OCI-M2 (cell line): ENCODE data around the gene ANAPC5.
"Not testable (repeated sequence)": the region's sequence is repeated elsewhere in the genome, so short reads cannot be mapped to it uniquely, and the experiment has no call there.

Source experiments
- DNase-seq: peaks from one replicate; lab custom pipeline; 2025; ENCODE audit not compliant: unreplicated experiment; lab: John Stamatoyannopoulos, UW

Gene ANAPC5

DNA sequence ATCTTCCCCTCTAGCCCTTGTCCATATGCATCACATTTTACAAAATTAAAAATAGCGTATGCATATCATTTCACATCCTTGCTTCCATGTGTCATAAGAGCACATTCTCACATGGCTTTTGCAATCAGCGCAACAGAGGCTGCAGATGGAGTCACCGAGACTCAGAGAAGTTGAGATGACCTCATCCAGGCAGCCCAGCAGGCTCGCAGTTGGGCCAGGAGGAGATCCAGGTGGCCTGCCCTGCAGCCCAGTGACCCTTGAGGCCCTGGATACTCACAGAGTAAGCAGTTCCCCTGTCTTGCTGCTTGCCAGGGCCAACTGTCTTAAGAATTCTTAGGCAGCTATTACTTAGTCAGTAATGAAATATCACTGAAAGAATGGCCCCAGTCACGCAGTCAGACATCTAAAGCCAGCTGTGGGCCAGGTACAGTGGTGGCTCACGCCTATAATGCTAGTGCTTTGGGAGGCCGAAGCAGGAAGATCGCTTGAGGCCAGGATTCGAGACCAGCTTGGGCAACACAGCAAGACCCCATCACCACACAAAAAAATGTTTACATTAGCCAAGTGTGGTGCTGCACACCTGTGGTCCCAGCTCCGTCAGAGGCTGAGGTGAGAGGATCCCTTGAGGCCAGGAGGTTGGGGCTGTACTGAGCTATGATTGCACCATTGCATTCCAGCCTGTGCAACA lies 64.8 kb downstream of the ANAPC5 start:
- no peak for DNase-seq

DNA sequence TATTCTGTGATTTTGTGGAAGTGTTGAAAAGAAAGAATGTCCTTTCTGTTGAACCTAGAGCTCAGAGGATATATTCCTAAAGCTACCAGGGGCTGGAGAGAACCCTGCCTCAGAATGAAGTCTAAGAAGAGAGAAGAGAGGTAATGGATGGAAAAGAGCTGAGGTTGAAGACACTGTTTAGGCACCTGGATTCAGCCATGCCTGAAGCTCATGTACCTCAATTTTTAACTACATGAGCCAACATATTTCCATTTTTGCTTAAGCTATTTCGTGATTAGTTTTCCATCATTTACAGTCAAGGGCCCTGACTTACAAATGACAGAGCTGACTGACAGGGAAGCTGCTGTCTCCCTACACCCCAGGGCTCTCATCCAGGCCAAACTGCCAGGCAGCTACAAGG lies 66.4 kb downstream of the ANAPC5 start:
- DNase-seq, result no peak

DNA sequence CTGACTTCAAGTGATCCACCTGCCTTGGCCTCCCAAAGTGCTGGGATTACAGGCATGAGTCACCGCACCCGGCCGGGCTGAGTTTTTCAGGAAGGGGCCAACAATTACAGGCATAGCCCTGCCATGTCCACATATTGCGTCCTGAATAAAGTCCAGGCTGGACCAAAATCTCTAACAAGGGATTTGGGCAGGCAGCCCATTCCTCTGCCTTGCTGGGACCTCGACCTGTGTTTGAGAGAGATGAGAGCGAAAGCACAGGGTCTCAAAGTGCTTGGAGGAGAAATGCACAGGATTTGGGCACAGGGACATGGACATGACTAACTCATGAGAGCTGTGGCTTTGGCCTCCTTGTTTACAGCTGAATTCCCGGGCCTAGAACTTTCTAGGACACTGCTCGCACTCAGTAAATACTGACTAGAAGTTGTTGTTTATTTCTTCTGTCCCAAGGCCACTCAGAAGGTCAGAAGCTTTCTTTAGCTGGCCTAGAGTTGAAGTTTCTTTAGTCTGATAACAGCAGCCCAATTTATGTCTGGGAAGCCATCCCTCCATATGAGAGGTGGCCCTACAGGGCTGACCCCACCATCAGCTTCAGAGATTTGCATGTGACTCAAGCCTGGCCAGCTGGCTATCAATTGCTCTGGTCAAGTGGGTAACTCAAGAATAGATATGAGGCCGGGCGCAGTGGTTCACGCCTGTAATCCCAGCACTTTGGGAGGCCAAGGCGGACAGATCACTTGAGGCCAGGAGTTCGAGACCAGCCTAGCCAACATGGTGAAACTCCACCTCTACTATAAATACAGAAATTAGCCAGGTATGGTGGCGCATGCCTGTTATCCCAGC lies 67.4 kb downstream of the ANAPC5 start:
- no peak for DNase-seq

DNA sequence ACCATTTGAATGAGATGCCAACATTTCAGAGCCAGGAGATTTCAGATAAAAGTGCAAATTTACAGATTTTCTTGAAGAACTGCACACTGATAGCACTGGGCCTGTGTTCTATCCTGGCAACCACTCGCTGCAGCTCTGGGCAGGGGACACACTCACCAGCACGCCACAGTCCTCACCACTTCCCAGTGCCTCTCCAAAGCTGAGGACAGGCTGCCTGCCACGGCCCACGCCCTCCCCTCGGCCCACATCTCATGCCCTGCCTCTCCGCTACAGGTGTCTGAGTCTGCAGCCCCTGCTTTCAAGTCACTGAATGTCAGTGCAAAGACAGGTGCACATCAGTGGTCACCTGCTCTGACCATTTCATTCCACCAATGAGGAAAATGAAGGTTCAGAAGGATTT lies 68.4 kb downstream of the ANAPC5 start:
- DNase-seq, result no peak

DNA sequence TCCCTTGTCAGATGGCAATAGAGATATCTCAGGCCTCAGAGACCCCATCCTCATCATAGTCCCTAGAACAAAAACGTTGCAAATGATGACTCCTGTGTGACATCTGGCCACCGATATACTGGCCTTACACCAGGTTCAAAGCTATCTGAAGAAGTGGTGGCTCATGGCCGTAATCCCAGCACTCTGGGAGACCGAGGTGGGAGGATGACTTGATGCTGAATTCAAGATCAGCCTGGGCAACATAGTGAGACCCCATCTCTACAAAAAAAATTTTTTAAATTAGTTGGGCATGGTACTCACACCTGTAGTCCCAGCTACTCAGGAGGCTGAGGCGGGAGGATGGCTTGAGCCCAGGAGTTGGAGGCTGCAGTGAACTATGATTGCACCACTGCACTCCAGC lies 68.8 kb downstream of the ANAPC5 start:
- no peak for DNase-seq

DNA sequence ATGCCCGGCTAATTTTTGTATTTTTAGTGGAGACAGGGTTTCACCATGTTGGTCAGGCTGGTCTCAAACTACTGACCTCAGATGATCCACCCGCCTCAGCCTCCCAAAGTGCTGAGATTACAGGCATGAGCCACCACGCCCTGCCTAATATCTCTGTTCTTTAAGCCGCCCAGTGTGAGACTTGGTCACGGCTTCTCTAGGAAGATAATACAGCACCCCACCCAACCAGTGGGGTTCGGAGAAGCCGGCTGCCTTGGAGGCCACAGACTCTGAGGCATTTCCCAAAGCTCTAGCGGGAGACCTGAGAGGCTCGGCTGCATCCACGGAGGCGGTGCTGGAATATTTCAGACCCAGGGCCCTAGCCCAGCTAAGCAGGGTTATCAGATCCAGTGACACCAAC lies 69.3 kb downstream of the ANAPC5 start:
- DNase-seq, result not testable (repeated sequence)

DNA sequence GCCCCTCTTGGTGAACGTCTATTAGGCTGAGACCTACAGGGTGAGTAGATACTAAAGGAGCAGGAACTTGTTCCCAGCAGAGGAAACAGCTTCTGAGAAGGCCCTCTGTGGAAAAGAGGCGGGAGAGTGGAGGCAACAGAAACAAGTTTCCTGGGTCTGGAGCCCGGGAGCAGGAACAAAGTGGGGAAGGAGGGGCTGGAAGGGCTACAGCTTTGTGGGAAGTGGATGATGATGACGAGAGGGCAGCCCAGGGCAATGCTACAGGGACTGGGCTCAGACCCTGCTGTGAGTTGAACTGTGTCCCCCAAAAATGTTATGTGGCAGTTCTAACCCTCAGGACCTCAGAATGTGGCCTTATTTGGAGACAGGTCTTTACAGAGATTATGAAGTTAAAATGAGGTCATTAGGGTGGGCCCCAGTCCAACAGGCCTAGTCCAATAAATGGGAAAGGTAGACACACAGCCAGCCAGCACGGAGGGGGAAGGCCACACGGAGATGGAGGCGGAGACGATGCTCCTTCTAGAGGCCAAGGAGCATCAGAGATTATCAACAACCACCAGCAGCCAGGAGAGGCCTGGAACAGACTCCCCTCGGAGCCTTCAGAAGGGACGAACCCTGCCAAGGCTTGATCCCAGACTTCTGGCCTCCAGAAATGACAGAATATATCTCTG lies 70.0 kb downstream of the ANAPC5 start:
- DNase-seq, result no peak

DNA sequence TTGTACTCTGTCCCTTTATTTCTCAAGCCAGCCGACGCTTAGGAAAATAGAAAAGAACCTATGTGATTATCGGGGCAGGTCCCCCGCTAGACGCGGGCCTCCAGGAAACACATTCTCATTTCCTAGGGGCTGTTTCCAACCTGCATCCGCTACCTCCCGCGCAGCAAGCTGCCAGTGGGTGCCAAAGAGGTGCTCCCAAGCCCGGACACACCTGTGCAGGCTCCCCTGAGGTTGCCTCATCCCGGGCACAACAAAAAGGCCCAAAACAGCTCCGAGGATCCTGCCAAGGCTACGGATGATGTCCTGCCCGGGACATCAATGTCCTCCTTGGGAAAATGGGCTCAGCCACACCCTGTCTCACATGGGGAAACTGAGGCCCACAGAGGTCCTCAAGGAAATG lies 71.1 kb downstream of the ANAPC5 start:
- not testable (repeated sequence) for DNase-seq

DNA sequence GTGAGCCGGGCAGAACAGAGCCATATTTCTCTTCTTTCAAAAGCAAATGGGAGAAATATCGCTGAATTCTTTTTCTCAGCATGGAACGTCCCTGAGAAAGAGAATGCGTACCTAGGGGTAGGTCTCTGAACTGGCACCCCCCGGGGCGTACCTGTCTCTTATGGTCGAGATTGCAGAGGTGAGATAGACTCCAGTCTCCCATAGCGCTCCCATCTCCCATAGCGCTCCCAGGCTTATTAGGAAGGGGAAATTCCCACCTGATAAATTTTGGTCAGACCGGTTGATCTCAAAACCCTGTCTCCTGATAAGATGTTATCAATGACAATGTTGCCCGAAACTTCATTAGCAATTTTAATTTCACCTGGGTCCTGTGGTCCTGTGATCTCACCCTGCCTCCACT lies 71.7 kb downstream of the ANAPC5 start:
- DNase-seq, result not testable (repeated sequence)

DNA sequence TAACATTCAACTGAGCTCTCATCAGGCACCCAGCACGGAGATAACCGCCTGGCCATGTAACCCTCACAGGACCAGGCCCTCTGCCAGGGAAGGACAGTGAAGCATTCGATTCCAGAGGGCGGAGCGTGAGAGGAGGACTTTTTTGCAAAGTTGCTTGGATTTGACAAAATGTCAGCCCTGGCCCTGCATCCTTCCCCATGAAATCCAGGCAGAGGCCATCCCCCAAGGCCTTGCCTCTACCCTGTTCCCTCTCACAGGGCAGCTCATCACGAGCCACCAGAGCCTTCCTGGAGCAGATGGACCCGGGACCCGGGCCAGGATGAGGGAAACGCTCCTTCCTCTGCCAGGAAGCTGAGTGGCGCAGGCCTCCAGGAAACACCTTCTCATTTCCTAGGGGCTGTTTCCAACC lies 72.7 kb downstream of the ANAPC5 start:
- DNase-seq, result no peak

DNA sequence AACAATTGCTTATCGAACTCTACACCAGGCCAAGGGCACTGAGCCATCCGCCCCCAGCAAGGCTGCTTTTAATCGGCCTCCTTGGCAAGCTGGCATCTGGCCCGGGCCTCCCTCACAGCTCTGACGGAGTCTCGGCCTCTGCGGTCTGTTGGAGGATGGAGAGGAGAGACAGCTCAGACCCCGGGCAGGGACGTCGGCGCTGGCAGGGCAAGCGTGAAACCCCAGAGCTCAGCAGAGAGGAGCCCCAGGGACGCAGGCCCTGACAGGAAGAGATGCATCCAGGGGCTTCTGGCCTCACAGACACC lies 73.2 kb downstream of the ANAPC5 start:
- DNase-seq, result no peak

DNA sequence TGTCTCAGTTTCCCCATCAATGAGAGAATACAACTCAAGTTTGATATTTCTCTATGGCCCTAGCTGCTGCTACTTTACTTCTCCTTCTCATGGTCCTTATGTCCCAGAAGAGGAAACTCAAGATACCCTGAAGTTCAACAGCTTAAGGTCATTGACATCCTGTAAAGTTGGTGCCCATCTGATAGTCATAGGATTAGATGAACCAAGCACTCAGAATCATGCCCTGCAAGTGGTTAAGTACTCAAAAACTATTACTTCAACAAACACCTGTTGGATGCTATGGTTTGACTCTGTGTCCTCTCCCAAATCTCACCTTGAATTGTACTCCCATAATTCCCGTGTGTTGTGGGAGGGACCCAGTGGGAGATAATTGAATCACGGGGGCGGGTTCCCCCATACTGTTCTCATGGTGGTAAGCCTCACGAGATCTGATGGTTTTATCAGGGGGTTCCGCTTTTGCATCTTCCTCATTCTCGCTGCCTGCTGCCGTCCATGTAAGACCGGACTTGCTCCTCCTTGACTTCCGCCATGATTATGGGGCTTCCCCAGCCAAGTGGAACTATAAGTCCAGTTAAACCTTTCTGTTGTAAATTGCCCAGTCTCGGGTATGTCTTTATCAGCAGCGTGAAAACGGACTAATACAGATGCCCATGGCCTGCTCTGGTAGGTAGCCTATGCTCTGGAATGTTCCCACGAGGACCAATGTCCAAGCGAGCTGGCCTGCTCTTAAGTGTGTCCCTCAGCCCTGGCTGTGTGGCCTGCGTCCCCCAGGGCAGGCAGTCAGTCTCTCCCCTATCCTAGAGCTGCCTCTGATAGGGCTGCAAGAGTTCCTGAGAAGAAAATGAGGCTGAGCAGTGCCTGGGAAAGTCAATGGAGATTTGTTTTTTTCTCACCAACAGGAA lies 73.8 kb downstream of the ANAPC5 start:
- DNase-seq, result no peak

DNA sequence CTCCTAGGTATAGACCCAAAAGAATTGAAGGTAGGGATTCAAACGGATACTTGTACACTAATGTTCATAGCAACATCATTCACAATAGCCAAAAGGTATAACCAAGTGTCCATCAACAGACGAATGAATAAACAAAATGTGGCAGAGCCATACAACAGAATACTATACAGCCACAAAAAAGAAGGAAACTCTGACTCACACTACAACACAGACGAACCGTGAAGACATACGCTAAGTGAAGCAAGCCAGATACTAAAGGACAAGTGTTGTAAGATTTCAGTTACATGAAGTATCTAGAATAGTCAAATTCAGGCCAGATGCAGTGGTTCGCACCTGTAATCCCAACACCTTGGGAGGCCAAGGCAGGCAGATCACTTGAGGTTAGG lies 74.8 kb downstream of the ANAPC5 start:
- DNase-seq, result no peak

DNA sequence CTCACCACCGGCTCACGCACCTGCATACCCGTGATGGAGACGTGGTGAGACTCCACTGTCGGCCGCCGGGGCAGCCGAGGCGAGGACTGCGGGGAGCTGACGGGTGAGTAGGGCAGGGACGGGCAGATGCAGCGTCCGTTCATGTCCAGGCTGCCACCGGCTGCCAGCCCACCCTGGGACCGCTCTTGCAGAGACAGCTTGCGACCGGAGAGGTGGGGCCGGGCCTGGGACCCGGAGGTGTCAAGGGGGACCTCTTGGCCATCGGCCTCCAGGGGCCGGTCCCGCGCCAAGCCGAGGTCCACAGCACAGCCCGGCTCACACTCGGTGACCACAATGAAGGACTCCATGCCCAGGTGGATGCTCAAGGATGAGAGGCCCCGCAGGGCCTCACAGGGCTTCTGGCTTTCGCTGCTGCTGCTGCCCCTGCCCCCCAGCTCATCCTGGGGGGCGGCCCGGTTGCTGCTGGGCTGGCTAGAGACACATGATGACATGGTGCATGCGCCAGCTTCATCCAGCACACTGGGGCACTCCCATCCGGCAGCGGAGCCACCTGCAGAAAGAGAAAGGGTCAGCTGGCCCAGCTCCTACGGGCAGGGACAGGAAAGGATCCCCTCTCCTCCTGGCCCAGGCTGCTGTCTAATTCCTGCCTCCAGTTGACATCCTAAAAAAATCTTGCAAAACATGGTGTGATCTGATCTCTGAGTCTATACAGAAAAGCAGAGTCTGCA lies 78.0 kb downstream of the ANAPC5 start:
- no peak for DNase-seq

DNA sequence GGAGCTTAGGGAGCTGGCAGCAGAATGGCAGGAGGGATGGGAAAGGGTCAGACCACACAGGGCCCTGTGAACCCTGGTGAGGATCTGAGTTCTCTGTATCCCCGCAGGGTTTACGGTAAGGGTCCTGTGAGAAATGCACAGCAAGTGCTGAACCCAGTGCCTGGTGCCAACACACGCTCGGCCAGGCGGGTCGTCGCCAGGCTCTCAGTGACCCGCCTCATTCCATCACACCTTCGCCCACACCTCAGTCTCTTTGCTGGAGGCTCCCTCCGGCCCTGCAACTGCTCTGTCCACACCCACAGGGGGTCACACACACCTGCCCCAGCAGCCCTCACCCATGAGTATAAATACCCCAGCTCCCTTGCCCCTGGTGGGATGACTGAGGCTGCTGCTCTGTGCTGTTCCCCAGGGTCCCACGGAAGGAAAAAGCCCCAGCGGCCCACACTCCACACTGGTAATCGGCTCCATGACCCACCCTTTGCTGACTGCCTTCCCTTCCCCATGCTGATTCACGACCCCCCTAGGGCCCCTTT lies 78.8 kb downstream of the ANAPC5 start:
- no peak for DNase-seq

DNA sequence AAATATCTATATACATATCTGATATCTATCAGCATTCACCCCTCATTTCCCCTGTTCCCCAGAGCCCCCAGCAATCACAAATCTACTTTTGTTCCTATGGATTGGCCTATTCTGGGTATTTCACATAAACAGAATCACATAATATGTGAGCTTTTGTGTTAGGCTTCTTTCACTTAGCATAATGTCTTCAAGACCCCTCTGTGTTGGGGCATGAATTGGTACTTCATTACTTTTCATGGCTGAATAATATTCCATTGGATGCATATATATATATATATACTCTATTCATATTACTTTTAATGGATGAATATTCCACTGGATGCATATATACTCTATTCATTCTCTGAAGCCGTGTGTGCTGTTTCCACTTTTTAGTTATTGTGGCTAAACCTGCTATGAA lies 84.4 kb downstream of the ANAPC5 start:
- no peak for DNase-seq

DNA sequence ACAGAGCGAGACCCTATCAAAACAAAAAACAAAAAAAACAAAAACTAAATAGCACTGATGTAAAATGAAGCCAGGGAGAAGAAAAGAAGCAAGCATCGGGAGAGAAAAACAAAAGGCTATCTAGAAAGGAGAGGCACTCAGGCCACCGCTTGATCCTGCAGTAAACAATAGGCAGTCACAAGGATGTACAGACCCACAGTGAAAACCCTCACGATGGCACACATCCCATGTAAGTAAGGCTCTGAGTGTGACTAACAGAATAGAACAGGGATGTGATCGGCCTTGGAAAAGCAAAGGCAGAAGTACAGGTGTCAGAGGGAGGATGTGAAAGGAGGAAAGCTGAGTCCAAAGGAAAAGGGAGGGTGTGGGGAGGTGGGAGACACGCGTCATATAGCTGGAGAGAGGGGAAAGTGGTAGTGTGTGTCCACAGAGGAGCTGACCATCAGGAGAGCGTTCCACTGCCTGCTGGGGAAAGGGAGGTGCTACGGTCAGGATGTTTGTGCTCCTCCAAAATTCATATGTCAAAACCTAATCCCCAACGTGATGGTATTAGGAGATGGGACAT lies 87.2 kb downstream of the ANAPC5 start:
- DNase-seq, result no peak

DNA sequence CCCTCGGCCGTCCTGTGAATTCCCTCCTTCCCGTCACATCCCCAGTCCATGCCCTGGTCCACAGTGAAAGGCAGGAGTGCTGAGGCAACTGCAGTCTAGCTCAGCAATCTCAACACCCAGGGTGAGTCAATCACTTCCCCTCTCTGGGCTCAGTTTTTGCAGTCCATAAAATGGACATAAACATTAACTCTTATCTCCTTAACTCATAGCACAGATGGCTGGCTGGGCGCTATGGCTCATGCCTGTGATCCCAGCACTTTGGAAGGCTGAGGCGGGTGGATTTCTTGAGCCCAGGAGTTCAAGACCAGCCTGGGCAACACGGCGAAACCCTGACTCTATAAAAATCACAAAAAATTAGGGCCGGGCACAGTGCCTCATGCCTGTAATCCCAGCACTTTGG lies 88.1 kb downstream of the ANAPC5 start:
- DNase-seq, result no peak

DNA sequence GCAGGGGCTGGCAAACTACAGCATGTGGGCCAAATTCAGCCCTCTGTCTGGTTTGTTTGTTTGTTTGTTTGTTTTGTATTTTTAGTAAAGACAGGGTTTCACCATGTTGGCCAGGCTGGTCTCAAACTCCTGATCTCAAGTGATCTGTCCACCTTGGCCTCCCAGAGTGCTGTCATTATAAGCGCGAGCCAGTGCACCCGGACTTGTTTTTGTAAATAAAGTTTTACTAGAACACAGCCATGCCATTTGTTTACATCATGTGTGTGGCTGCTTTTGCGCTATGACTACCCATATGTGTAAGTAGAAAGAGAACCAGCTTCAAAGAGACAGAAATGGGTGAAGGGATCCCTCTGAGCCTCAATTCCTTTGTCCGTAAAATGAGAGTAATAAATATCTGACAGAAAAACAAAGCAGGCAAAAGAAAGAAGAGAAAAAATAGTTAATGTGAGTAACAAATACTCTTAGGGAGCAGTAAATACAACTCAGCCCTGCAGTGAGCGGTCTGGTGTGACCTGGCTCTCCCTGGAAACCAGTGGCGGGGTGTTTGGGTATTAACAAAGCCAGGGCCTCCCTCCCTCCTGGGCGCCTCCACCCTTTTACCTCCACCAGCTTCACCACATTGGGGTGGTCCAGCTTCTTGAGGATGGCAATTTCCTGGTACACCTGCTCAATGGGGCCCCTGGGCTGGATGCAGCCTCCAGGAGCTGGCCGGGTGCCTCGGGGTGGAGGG lies 88.8 kb downstream of the ANAPC5 start:
- no peak for DNase-seq
